HG02610 (cell line): Measurements from ENCODE around the gene LRMDA.

Experiments used
- ATAC-seq: cut with Tn5 transposase; IDR thresholded peaks from one replicate; pipeline ENCODE4 v1.9.1; 2021; ENCODE audit warnings: mild to moderate bottlenecking, moderate library complexity; ENCODE audit not compliant: unreplicated experiment

Gene LRMDA

DNA sequence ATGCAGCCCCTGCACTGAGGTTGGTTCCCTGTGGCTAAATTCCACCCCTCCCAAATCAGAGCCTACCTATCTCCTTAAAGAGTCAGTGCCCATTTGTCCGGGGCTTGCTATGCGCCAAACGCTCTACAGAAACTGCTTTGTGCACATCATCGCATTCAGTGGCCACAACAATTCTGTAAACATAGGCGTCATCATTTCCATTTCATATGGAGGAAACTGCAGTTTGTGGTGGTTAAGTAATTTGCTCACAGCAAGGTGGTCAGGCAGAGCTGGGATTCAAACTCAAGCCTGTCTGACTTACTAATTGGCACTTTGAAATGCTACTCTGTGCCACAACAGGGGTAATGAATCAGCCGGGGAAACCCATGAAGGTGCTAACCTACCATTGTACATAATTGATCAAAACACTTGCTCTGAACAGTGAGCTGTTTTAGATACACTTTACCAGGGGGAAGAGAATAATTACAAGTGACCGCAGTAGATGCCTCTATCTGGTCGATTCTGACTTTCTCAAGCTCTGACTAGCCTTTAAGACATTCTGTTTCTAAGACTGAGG lies 775.5 kb downstream of the LRMDA start:
- no peak for ATAC-seq

DNA sequence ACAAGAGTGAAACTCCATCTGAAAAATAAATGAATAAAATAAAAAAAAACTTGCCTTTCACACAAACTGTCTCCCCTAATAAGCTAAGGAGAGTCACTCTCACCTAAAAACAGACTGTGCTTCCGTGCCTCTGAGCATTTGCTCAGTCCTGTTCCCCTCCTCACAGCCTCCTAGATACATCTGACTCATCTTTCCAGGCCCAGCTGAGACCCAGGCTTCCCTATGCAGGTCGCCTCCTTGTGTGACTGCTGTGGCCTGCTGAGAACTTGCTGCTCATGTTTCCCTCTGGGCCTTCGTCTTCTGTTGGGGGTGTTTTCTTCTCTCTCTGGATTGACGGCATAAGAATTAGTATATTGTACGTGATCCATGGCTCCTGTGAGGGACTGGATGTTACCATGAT lies 777.7 kb downstream of the LRMDA start:
- no peak for ATAC-seq

DNA sequence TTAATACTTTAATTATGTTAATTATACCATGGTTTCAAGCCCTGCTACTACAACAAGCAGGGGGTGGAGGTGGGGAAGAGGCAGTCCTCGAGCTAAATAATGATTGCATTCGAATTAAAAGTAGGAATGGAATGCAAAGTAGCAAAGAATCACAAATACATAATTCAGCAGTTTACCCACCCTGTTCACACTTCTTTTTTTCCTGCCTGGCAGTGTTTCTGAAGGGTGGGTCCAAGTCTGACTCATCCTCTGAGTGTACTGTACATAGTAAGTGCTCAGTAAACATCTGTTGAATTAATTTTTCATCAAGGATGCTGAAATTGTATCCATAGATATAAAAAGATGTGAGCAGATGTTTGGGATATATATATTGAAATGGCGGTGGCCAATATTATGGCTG lies 778.8 kb downstream of the LRMDA start:
- no peak for ATAC-seq

DNA sequence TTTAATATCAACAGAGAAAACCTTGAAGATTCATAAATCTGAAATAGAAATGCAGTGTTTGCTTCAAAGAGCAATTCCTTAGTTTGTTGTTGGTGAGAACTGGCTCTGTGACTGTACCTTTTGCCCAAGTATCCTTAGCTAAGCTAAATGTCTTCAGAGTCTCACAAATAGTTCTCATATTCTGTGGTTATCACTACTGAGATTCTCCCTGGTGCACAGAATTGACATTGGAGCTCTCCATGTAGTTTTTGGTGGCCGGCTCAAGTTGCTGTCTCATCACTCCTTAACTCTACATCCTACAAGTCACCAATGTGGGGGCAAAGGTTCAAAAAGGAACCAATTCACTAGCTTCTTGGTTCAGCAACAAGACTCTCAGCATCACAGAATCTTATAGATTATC lies 780.3 kb downstream of the LRMDA start:
- no peak for ATAC-seq

DNA sequence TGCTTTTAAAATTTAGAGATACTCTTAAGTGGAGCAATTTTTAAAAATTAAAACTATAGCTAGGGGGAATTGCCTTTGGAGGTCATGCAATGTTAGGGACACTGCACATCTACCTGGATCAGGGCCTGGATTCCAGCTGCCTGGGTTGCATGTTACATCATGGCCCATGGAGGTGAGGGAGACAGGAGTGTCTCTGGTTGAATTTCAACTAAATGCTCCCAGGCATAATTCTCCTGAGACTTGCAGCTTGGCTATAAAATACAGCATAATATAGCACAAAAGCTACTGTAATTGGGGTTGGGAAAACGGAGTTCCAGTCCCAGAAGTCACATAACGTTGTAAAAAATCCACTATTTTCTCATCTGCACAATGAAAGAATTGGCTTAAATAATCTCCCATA lies 782.5 kb downstream of the LRMDA start:
- ATAC-seq, result no peak

DNA sequence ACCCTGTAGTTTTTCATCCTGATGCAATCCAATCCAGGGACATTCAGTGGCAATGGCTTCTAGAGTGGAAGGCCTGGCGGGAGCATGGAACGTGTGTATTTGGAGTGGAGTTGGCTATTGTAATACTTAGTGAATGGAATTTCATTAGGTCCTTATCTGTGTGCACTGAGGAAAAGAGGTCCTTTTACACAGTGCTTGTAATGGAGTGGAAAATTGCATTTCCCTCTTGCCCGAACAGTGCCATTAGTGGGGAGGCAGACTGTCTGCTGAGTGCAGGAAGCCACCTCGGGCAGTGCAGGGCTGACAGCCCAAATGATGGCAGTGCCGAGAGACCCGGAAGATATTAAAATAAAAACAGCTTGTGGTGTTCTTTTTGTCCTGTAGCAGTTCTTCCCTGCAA lies 786.6 kb downstream of the LRMDA start:
- no peak for ATAC-seq

DNA sequence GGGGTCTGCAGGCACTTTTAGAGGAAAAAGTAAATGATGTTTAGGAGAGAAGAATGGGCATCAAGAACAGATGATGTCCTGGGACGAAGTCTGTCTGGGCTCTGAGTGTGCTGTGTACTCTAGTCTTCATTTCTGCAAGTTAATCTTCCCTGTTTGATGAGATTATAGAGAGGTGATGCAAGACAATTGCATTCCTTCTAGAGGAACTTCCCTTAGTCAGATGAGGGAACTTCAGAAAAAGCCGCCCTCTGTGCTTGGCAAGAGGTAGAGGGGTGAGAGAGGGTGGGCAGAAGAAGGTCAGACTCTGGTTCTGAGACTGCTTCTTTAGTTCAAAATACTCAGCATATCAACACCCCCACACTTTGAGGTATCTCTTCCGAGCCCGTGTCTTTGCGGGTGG lies 797.9 kb downstream of the LRMDA start:
- ATAC-seq, result no peak

DNA sequence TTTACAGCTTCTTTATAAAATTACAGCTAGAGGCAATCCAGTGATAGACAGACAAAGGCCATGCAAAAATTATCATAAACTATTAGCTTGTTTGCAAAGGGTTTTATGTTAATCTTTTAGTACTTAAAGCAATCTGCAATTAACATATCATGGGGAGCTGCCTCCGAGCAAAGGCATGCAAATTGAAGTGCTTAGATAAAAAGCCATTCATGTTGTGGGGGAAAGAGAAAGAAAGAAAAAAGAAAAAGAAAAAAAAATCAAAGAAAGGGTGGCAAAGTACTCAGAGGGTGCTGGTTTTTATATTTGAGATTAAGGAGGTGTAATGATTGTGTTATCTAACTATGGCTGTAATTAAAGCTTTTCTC lies 799.5 kb downstream of the LRMDA start:
- no peak for ATAC-seq

DNA sequence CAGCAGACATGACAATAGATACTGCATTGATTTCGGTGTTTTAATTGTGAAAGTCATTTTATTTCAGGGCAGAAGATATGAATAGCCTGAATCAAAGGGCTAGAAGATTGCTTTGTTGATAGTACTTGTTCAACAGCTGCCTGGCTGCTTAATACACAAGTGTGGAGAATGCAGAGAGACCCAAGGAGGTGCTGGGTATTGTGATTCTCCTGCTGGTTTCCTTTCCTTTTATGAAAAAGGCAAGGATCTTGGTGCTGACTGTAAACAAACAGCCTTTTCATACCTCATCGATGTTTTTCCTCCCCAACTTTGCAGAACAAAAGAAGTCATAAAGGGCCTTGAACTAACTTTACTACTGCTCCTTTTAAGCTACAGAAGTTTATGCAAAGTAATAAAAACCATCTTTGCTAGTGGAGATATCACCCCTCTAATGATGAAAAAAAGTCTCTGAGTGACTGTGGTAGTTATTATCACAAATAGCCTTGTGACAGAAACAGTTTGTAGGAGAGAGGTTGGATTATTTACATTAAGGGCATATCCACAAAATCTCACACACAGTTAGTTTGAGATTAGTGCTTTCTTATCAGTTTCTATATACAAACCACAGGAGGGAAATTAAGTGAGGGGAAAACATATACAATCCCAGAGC lies 800.0 kb downstream of the LRMDA start:
- no peak for ATAC-seq

DNA sequence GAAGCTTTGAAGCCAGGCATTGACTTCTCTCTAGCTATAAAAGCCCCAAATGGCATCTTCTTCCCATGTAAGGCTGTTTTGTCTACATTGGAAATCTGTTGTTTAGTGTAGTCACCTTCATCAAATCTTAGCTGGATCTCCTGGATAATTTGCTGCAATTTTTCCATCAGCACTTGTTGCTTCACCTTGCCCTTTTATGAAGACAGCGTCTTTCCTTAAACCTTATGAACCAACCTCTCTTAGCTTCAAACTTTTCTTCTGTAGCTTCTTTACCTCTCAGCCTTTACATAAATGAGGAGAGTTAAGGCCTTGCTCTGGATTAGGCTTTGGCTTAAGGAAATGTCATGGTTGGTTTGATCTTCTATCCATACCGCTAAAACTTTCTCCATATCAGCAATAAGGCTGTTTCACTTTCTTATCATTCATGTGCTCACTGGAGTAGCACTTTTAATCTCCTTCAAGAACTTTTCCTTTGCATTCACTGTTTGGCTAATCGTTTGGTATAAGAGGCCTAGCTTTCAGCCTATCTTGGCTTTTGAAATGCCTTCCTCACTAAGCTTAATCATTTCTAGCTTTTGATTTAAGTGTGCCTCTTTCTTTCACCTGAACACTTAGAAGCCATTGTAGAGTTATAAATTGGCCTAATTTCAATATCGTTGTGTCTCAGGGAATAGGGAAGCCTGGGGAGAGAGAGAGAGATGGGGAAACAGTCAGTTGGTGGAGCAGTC lies 803.2 kb downstream of the LRMDA start:
- ATAC-seq, result no peak

DNA sequence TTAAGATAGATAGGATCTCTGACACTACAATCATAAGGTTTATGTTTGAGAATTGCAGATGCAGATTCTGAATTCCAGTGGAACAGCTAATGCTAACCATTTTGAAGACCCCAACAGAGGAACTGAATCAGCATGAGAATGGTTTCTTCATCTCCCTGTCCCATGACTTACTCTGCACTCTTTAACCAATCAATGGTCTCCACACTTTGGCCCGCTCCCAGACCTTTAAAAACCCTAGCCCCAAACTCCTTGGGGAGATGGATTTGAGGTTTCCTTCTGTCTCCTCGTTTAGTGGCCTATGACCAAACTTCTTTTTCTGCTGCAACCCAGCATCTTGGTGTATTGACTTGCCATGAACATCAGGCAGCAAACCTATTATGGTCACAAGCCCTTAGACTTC lies 804.9 kb downstream of the LRMDA start:
- ATAC-seq, result no peak

DNA sequence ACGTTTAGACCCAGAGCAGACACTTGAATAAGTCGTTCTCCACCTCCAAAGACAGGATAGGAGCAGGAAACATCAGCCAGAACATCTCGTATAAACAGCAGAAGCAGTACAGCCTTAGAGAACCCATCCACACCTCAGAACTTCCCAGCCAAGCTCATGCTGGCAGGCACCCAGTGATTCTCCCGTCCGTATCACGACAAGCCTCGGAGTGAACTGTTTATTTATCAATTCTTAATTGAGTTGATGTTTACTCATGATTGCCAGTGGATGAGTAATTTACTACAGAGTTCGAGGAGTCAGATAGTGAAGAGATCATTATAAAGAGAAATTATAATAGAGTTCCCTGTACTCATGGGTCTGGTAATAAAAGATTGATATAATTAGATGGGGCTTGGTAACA lies 811.5 kb downstream of the LRMDA start:
- no peak for ATAC-seq

DNA sequence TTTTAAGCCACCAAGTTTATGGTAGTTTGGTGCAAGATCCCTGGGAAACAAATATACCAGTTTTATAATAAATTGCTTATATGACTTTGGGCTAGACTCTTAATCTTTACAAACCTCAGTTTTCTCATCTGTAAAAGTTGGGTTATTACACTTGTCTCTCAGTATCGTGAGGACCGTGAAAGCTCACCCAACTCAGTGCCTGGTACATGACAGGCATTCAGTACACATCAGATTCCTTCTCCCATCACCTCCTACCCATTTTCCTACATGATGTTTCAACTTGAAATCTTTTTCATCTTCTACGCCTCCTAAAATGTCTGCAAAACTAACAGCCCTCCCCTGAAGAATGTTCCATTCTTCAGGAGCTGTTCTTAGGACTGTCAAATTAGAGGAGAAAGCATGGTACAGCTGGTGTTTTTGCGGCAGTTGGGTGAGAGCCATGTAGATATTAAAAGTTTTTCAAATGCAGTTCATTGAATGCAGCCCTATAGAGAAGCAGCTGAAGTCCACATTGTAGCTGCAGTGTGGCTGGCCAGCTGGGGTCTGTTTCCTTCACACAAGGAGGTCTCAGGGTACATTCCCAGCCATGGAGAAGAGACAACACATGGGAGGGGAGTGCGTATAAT lies 812.8 kb downstream of the LRMDA start:
- ATAC-seq, result no peak

DNA sequence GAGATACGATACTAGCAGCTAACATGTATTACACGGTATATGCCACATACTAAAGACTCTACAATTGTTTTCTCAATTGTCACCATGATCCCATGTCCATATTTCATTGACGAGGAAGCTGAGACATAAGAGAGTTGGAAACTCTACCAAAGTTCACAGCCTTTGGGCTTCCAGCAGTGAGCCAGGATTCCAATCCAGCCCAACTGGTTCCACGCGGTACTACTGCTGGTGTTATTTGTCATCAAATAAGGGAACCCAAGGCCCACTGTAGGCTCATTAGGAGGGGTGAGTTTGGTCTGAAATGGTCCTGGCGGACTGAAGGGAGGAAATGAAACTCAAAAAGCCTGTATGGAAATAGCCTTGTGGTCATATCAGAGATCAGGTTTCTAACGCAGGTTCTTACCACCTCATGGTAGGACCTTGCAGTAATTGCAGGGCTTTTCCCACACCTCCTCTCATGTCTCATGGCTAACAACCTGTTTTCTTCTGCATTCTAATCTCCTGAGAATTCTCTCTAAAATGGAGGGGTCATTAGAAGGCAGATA lies 814.6 kb downstream of the LRMDA start:
- no peak for ATAC-seq

DNA sequence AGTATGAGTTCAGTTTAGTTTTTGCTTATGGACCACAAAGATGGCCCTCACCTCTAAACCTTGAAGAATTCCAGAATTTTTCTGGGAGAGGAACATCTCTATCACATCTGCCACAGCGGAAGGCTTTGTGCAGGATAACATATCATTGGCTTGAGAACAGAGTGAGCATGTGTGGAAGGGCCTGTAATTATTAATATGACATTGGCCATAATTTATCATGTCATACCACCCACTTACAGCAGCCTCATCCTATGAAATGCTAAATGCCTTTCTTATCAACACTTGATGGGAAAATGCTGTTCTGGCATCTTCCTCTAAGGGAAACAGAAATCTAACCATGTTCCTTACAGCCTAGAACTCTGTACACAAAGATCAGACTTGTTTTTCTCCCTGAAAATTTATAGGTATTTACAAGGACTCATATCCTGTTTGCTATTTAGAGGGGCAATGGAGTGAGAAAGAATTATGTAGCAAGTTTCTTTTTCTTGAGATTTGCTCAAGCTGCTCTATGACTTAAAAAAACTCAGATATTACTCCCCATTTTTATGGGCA lies 817.3 kb downstream of the LRMDA start:
- no peak for ATAC-seq

DNA sequence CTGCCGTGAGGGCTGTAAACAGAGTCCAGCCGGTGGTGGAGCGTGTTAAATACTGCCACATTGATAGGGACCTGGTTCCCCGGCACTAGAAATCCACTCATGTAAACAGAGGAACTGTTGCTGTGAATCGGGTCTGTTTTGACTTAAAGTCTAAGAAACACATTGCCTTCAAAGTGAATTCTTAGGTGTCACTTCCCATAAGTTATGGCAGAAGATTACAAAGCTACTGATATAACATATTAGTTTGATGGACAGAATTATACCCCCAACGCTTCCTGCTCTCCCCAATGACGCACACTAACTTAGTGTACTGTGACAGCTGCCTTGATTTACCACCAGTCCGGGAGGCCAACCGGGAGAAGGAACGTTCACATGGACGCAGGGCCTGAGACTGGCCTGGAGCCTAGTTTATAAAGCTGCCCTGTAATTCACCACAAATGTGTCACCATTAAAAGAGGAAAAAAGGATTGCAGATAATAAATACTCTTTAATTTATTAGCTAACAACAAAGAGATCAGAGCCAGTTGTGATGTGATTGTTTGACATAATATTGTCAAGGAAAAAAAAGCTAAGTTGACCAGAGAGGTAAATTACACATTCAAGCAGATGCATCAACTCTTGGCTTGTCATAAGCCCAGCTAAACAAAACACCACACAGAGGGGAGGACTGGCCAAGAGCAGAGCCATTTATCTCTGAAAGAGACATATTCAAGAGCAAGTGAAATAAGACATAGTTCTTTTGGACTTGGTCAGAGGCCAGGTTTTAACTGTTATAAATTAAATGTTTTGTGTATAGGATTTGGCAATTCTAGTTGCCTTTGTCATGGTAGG lies 820.6 kb downstream of the LRMDA start:
- no peak for ATAC-seq

DNA sequence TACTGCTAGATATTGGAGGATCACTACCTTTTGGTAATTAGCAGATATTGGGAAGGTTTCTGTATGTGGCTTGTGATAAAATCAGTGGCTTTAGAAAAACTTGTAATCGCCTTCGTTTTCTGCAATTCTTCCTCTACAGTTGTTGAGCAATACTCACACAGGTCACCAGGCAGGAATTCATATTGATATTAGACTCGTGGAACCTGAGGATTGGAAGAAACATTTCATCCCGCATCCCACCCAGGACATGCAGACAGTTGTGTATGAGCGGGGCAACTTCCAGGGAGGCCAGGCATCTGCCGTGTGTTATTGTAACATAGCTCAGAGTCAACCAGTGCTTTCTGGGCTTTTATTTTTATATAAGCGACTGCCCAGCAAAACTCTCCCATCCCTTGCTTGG lies 821.3 kb downstream of the LRMDA start:
- no peak for ATAC-seq

DNA sequence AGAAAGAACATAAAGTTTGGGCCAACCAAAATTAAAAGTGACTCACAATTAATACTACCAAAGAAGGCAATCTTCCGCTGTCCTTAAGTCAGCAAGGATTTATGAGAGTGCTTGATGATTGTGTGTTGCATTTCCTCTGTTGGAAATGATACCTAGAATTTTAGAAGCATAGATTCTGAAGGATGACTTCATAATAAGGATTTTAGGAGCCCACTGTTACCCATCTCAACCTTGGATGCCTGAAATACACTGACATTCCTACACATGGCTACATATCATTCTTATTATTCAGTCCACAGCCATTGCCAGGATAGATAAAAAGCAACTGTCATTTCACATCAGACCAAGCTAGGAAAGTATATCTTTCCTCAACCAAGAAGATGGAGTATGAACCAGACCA lies 823.8 kb downstream of the LRMDA start:
- ATAC-seq, result no peak

DNA sequence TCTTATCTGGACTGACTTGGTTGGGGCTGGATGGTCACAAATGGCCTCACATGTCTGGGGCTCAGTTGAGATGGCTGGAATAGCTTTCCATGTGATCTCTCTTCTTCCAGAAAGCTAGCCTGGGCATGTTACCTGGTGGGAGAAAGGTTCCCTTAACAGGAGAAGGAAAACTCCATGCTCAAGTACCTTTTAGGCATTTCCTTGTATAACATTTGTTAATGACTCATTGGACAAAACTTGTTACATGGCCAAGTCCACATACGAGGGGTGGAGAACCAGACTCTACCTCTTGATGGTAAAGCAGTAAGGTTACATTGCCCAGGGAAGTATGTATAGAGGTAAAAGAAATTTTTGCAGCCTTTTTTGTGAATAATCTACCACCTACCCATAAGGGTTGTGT lies 826.4 kb downstream of the LRMDA start:
- no peak for ATAC-seq

DNA sequence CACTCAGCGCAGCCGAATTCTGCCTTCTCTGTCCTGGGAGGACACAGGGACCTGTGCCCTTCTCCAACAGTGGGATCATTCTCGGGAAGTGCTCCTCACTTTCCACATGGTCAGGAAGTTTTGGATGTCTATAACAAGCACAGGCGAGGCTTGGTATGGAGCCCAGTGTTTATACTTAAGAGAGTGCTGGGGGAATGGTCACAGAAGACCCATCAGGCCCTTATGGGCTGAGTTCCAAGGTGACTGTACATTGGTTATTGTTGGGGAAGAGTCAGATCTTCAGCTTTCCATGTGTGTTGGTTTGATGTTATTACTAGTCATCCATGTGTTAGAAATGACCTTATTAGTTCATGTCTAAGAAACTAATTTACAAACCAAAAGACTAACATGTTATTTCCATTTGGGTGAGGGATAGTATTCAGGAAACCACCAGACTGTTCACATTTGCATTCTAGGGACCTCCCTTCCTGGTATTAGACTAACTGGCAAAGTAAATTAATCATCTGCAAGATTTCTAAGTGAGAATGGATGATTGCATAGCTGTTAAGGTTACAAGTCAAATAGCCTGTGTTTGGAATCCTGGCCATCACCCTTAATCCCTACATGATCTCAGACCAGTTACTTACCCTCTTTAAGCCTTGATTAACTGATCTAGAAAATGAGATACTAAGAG lies 834.2 kb downstream of the LRMDA start:
- ATAC-seq, result no peak
